Heart left ventricle (tissue), 16 donors: ENCODE measurements around the gene TFEB. TPM values are rescaled to one million over a fixed set of nuclear protein-coding genes. Genes with fewer than 3 reads are reported as not detected.
A peak's percentile ranks its signal among the peaks of the same experiment; 100 is the strongest.

Source experiments
- ATAC-seq, 4 donors: fragments of 200-7000 bp; cut with Tn5 transposase; one replicate each; pipeline ENCODE4 v1.9.1; 2020 to 2022; ENCODE audit warnings: moderate library complexity in 4 of 4, mild to moderate bottlenecking in 3 of 4, moderate number of reproducible peaks in 1 of 4
- DNase-seq, 5 donors: peaks; one replicate each; pipeline ENCODE4 v3.0.0-alpha.2; 2020
- H3K27ac ChIP-seq, 12 donors: fragments of 200-600 bp; sonication (generic) in 4 of 12; one replicate each; pipeline versions ENCODE4 v1.5.0 to v1.8.0; 2016 to 2022; ENCODE audit warnings: mild to moderate bottlenecking in 2 of 12
- H3K27me3 ChIP-seq, 9 donors: fragments of 200-600 bp; sonication (generic) in 2 of 9; one replicate each; pipeline versions ENCODE4 v1.5.1 to v1.8.0; 2016 to 2022; ENCODE audit warnings: mild to moderate bottlenecking in 3 of 9
- H3K36me3 ChIP-seq, 9 donors: fragments of 200-600 bp; sonication (generic) in 2 of 9; one replicate each; pipeline versions ENCODE4 v1.5.0 to v1.8.0; 2018 to 2022; ENCODE audit warnings: mild to moderate bottlenecking in 2 of 9
- H3K4me1 ChIP-seq, 12 donors: fragments of 200-600 bp; sonication (generic) in 4 of 12; one replicate each; pipeline versions ENCODE4 v1.5.0 to v1.8.0; 2016 to 2022; ENCODE audit warnings: mild to moderate bottlenecking in 3 of 12
- H3K4me3 ChIP-seq, 12 donors: fragments of 200-600 bp; sonication (generic) in 4 of 12; one replicate each; pipeline versions ENCODE4 v1.5.0 to v1.8.0; 2017 to 2022; ENCODE audit warnings: mild to moderate bottlenecking in 9 of 12, moderate library complexity in 4 of 12
- H3K9me3 ChIP-seq, 12 donors: fragments of 200-600 bp; sonication (generic) in 4 of 12; one replicate each; pipeline versions ENCODE4 v1.5.0 to v1.8.0; 2016 to 2022; ENCODE audit warnings: mild to moderate bottlenecking in 1 of 12
- CTCF ChIP-seq, 12 donors: fragments of 200-600 bp; sonication (generic) in 4 of 12; IDR thresholded peaks; one replicate each; pipeline versions ENCODE4 v1.5.0 to v1.8.0; 2018 to 2022; ENCODE audit warnings: antibody characterized with exemption in 12 of 12, mild to moderate bottlenecking in 5 of 12
- POLR2A ChIP-seq, 2 donors: fragments of 450-650 bp; IDR thresholded peaks; one replicate each; pipeline ENCODE4 v1.6.1; 2017; ENCODE audit warnings: antibody characterized with exemption in 2 of 2, mild to moderate bottlenecking in 2 of 2, moderate library complexity in 2 of 2
- WGBS, 4 donors: extraction: QIAGEN DNeasy Blood & Tissue Kit in 2 of 4; methylation state at CpG; one replicate each; pipeline versions ENCODE4 v1.1.5 to v1.1.7; 2013 to 2018; 5-methylcytosine and 5-hydroxymethylcytosine counted together
- intact Hi-C, 10 donors: fragments of 100-400 bp; cut with DNase I; formaldehyde crosslinking; loops; one replicate each; pipeline versions ENCODE4 v1.11.1 to v1.14.2; 2022
- polyA plus RNA-seq, 2 donors: library from polyadenylated mRNA; stranded (reverse); fragments of 200-250 nt; gene quantifications; one replicate each; pipeline ENCODE4 v1.2.3, GENCODE V29; 2013
- total RNA-seq, 9 donors: library from RNA; depleted of rRNA in 2 of 9; stranded (reverse); fragments of >200 nt in 2 of 9; fragmentation: NEBNext Ultra II Directional in 3 of 9; extraction: Animal tissue kit (Norgen Biotek cat#: 25700) in 3 of 9; gene quantifications; one replicate each; pipeline versions ENCODE4 v1.1.0 to v1.2.4, GENCODE V29; 2016 to 2023
- donor health status: ischemic (EF 13 %, LVEDD 7.1; RV severe dilation, severe dysfunction).
- donor health status: healthy with polysubstance abuse.
- donor health status: DM: no; HTN: yes; CAD: no.
- donor health status: DM: no; HTN: no; CAD: no.
- donor health status: ischemic (EF 25% LVEDD 6.9; RV normal size, moderate dysfunction).
- donor health status: ischemic (EF 25% LVEDD 5.7; RV mildly dilated, moderate dysfunction).
- donor health status: healthy.
- donor health status: DM: yes; HTN: yes; CAD: no.
- donor health status: ischemic (EF 35%, LVEDD 5.7; RV mildly dilated, moderate dysfunction).
- donor health status: nonischemic (EF 11% LVEDD 7.7; RV severe dilation, severe dysfunction).
- donor health status: DM: yes; HTN: yes; CAD: no.
- donor health status: PGD.
- donor health status: ischemic (EF 29% LVEDD 5.4; RV normal size, mild dysfunction).
- donor health status: nonischemic (EF 23%, LVEDD 6.1; RV moderate dilation, normal function).

The TFEB gene
- total and polyA plus RNA-seq, 11 donors = 26.2 to 47.2 (median 40.4) TPM

GRCh38 chr6:41781366-41781730, 45.9 kb upstream of the TFEB start:
- Histone ChIP-seq H3K4me3 (peak overlapping the region in 11 of 12 donors; percentile 64 to 96 (median 79)), H3K27ac (peak overlapping the region; percentile 76 to 97 (median 91)), H3K36me3 (peaks cover 0 to 22% (median 10%) of the 10 kb centered on the region in 9 donors), H3K9me3 (no peaks in the 10 kb centered on the region), H3K27me3 (no peaks in the 10 kb centered on the region), H3K4me1 (peaks cover 10 to 70% (median 39%) of the 10 kb centered on the region in 12 donors)
- WGBS, 4 donors = 12 to 19% (median 14%) methylated on average over 3 of the region's 3 CpGs
- DNase-seq = peak in 4 of 5 donors; percentile 42 to 57 (median 54)
- intact Hi-C loops = loop anchor here in 8 of 10 donors (2.0 to 10.0 kb wide), 12 partner anchors 66 to 783 kb away; partner anchors contain the start of genes CCND3 (in 2 of the 8), MRPS10 (in 2 of the 8), UBR2 (in 1 of the 8) and USP49 (in 1 of the 8)
- TF ChIP-seq CTCF (IDR thresholded peaks at IDR 0.05) = no peak
- no peak for TF ChIP-seq POLR2A (IDR thresholded peaks at IDR 0.05)
- peak in 2 of 4 donors; percentile 0 to 11 for ATAC-seq

- H3K36me3 ChIP-seq = peaks cover 0 to 28% (median 16%) of the 10 kb centered on the region in 9 donors
- TF ChIP-seq CTCF (IDR thresholded peaks at IDR 0.05) = no peak
- TF ChIP-seq POLR2A (IDR thresholded peaks at IDR 0.05) = no peak
- peak within 1 kb of the TSS; percentile 61 to 96 (median 79) for H3K4me3 ChIP-seq
- H3K9me3 ChIP-seq = no peaks in the 10 kb centered on the region
- DNase-seq (peak; percentile 58 to 76 (median 64)), ATAC-seq (peak; percentile 26 to 68 (median 48))
- no peaks in the 10 kb centered on the region for H3K27me3 ChIP-seq
- H3K4me1 ChIP-seq = peaks cover 9 to 64% (median 34%) of the 10 kb centered on the region in 12 donors
- 0 to 2% (median 1%) methylated on average over 19 to 36 of the region's 36 CpGs for WGBS, 4 donors
- intact Hi-C loops = loop anchor here in 9 of 10 donors (1.0 to 10.0 kb wide), 14 partner anchors 67 to 784 kb away; partner anchors contain the start of genes CCND3 (in 2 of the 9), MRPS10 (in 2 of the 9), UBR2 (in 1 of the 9) and USP49 (in 1 of the 9)
- peak within 1 kb of the TSS; percentile 76 to 97 (median 91) for H3K27ac ChIP-seq
Measured at GRCh38 chr6:41780551-41781365, 45.4 kb upstream of the TFEB start, which contains the start of gene PRICKLE4. Gene PRICKLE4, plus strand, starts transcription at chr6:41780782. Its CDS starts 2,692 bp downstream, at chr6:41783474.

GRCh38 chr6:41779788-41780550, 44.6 kb upstream of the TFEB start, which contains the start of gene FRS3:
Gene FRS3, minus strand, starts transcription at chr6:41779900. Its CDS starts 2,913 bp downstream, at chr6:41776987.
- H3K4me3 ChIP-seq = peak within 1 kb of the TSS; percentile 61 to 96 (median 79)
- H3K4me1 ChIP-seq = peaks cover 3 to 56% (median 26%) of the 10 kb centered on the region in 12 donors
- H3K27me3 ChIP-seq = no peaks in the 10 kb centered on the region
- peak; percentile 92 to 95 (median 94) for ATAC-seq
- 0 to 1% (median 0%) methylated on average over 34 to 73 of the region's 73 CpGs for WGBS, 4 donors
- intact Hi-C loops = loop anchor here in 9 of 10 donors (1.0 to 10.0 kb wide), 24 partner anchors 43 to 785 kb away; partner anchors contain the start of genes TFEB (in 6 of the 9), MRPS10 (in 3 of the 9), CCND3 (in 2 of the 9) and UBR2 (in 1 of the 9)
- peak within 1 kb of the TSS; percentile 76 to 97 (median 91) for H3K27ac ChIP-seq
- no peaks in the 10 kb centered on the region for H3K9me3 ChIP-seq
- H3K36me3 ChIP-seq = peaks cover 0 to 36% (median 23%) of the 10 kb centered on the region in 9 donors
- peak; percentile 98 to 100 (median 99) for DNase-seq
- TF ChIP-seq CTCF (IDR thresholded peaks at IDR 0.05) (peak; percentile 84 to 97 (median 91)), POLR2A (IDR thresholded peaks at IDR 0.05) (peak in 1 of 2 donors; percentile 36)
